GM06990 (cell line): ENCODE data around the gene YY2.
"Not testable (repeated sequence)": the region's sequence is repeated elsewhere in the genome, so short reads cannot be mapped to it uniquely, and the experiment has no call there.

ENCODE experiments used
- DNase-seq: peaks from one replicate; pipeline ENCODE4 v3.0.0-alpha.2; 2011; ENCODE audit not compliant: insufficient read length; ENCODE audit errors: extremely low read depth
- H3K27me3 ChIP-seq: replicated peaks from 2 replicates; pipeline ENCODE4 v1.6.0; 2011; ENCODE audit warnings: low read length; ENCODE audit not compliant: control insufficient read depth, insufficient read depth
- H3K36me3 ChIP-seq: 2 replicates; pipeline ENCODE4 v1.5.1; 2011; ENCODE audit warnings: low read length; ENCODE audit not compliant: control insufficient read depth, insufficient read depth
- H3K4me3 ChIP-seq: replicated peaks from 2 replicates; pipeline ENCODE4 v1.5.1; 2011; ENCODE audit warnings: low read depth, mild to moderate bottlenecking, control low read depth, low read length
- CTCF ChIP-seq: IDR thresholded peaks from 2 replicates; pipeline ENCODE4 v1.5.1; 2011; ENCODE audit warnings: low read length, control low read depth, mild to moderate bottlenecking, inconsistent platforms; ENCODE audit not compliant: insufficient read depth, poor library complexity, severe bottlenecking

Gene YY2

GRCh38 chrX:21816136-21816535 lies 39.7 kb upstream of the YY2 start:
- no peak for DNase-seq
- no peak overlapping the region for H3K4me3 ChIP-seq
- H3K27me3 ChIP-seq: no peaks in the 10 kb centered on the region; the same call in 1 of the 2 replicates
- TF ChIP-seq CTCF: no peak
- no peaks in the 10 kb centered on the region for H3K36me3 ChIP-seq

GRCh38 chrX:21820170-21820569 lies 35.6 kb upstream of the YY2 start:
- not testable (repeated sequence) for DNase-seq, H3K27me3 ChIP-seq, H3K36me3 ChIP-seq, H3K4me3 ChIP-seq

GRCh38 chrX:21821875-21822274 lies 33.9 kb upstream of the YY2 start:
- DNase-seq: no peak
- no peaks in the 10 kb centered on the region for H3K36me3 ChIP-seq
- TF ChIP-seq CTCF: no peak

GRCh38 chrX:21831496-21831895 lies 24.3 kb upstream of the YY2 start:
- no peak overlapping the region for H3K4me3 ChIP-seq
- DNase-seq: no peak
- H3K27me3 ChIP-seq: no peaks in the 10 kb centered on the region
- TF ChIP-seq CTCF: no peak
- no peaks in the 10 kb centered on the region for H3K36me3 ChIP-seq

More at GRCh38 chrX:21821875-21822274, 33.9 kb upstream of the YY2 start:
- H3K27me3 ChIP-seq: no peaks in the 10 kb centered on the region
- no peak overlapping the region for H3K4me3 ChIP-seq

- no peak for DNase-seq
- H3K36me3 ChIP-seq: no peaks in the 10 kb centered on the region
- TF ChIP-seq CTCF: no peak
- no peaks in the 10 kb centered on the region for H3K27me3 ChIP-seq
- no peak overlapping the region for H3K4me3 ChIP-seq
Observed at GRCh38 chrX:21837056-21837455, 18.7 kb upstream of the YY2 start.

- H3K4me3 ChIP-seq: peak overlapping the region; percentile 77
- no peaks in the 10 kb centered on the region for H3K36me3 ChIP-seq
- H3K27me3 ChIP-seq: no peaks in the 10 kb centered on the region
- DNase-seq: no peak
- TF ChIP-seq CTCF: no peak
Observed at GRCh38 chrX:21838937-21839333, 16.9 kb upstream of the YY2 start.
